T-helper 1 cell (primary cell): ENCODE data around the gene C4orf51.

Experiments
- DNase-seq, 5 donors: peaks; one replicate each; pipeline ENCODE4 v3.0.0-alpha.2; 2012 to 2020

Gene C4orf51

DNA sequence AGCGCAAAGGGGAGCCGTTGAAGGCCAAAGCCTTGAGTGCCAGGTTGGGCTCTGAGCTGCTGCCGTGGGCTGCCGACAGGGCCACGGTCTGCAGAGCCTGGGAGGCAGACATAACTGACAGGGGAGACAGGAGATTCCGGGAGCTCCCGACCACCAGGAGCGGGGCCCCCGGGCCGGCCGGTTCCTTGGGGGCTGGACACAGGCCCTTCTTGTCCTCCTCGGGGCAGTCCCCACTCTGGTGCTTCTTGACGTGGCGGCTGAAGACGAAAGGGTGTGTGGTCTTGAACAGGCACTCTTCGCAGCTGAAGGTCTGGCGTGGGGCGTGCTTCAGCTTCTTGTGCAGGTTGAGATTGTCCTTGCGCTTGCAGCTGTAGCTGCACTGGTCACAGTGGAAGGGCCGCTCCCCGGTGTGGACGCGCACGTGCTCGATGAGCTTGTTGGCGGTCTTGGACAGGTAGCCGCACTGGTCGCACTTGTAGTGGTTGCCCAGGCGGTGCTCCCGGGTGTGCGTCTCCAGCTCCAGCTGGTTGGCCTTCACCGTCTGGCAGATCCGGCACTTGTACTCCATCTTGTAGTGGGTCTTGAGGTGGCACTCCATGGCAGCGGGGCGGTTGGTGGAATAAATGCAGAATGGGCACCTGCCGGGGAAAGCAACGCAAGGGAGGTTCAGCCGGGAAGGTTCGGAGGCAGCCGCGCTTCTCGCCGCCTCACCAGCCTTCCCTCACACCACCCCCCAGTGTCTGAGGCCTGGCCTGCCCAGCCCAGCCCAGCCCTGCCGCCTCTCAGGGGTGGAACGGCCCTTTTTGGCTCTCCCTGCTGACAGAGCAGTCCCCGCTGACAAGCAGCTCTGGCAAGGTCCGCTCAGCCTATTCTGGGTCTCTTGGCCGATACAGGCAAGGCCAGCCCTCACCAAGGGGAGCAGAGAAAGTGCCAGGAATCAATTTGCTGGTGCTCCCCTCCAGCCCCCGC is 81.3 kb downstream of the C4orf51 start:
- no peak for DNase-seq

DNA sequence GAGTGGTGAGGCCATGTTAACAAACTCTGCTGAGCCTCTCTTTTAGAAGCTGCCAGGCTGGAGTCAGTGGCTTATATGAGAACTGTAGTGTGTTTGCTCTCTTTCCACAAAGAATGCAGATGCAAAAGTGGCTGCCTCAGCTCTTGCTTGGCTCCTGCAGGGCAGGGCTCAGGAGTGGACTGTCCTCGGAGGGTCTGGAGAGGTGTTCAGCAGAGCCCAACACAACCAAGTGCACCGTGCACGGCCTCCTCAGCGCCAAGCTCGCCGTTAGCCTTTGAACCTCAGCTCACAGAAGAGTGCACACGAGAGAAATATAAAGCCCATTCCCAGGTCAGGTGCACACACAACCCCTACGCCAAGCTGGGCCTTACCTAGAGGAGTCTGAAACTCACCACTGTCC is 82.8 kb downstream of the C4orf51 start:
- no peak for DNase-seq

DNA sequence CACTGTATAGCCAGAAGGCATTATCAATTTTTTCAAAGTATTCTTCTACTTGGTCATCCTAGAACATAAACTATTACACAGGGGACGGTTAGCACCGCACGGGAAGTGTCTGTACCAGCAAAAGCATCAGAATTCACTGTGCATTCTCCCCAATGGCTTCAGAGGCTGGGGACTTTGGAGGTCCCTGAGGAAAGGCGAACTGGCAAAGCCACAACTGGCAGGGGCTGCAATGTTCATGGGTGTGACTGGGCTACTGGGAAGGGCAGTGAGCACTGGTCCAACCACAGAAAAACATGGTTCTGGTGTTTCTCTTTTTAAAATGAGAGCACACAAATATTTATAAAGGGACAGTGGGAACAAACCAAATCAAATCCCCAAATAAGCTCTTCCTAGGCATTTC is 83.5 kb downstream of the C4orf51 start:
- no peak for DNase-seq

DNA sequence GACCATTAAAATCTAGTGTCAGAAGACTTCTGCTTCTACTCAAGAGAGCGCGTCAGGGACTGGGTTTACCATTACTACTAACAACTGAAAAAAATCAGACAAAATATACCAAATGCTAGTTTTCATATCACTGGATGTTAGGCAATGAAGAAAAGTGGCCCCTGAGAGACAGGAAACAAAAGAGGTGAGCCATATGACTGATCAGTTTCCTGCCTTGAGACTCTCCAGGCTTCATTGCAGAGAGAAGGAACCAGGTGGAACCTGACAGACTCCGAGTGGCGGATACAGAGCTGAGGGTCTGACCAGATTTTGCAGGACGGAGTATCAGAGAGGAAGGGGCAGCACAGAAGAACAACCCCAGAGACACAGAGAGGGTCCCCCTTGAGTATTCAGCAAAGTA is 86.3 kb downstream of the C4orf51 start:
- peak in 1 of 5 donors; percentile 30 for DNase-seq

DNA sequence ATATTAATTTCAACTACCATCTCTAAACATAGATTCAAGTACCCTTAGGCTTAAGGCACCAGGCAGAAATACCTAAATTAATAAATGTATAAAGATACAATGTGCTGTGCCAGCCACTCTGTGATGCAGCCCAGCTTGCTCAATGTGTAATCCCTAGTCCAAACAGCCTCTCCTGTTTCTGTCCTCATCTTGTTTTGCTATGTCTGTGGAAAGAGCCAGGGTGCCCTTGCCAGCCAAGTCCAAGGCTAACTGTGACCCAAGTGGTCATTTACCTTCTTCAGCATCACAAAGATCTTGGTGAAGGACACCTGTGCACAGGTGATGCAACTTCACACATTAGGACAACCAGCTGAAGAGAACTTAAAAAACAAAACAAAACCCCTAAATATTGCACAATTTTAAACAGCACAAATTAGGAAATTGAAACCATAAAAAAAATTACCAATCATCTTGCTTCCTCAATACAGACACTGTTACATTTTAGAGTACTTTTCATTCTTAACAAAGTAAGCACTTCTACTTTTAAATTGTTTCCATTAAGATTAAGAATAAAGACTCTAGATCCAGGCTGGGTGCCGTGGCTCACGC is 89.6 kb downstream of the C4orf51 start:
- DNase-seq: no peak

DNA sequence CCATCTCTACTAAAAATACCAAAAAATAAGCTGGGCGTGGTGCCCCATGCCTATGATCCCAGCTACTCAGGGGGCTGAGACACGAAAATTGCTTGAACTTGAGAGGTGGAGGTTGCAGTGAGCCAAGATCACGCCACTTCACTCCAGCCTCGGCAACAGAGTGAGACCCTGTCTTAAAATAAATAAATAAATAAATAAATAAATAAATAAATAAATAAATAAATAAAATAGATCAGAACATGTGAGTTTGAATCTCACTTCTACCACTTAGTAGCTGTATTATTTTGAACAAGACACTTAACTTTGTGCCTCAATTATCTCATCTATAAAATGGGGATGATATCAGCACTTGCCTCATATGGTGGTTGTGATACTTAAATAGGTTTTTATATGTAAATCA is 90.2 kb downstream of the C4orf51 start:
- DNase-seq: no peak

DNA sequence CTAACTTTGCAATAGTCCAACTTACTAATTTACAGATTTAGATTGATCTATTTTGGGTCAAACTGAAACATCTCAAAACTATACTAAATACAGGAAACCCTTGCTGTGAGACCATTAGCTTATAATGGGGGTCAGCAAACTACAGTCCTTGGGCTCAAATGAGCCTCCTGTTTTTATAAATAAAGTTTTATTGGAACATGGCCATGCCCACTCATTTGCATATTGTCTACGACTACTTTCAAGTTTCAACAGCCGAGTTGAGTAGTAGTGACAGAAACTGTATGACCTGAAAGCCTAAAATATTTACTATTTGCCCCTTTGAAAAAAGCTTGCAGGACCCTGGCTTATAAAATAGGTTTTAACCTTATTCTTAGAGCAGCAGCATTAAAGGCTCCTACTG is 92.4 kb downstream of the C4orf51 start:
- no peak for DNase-seq

DNA sequence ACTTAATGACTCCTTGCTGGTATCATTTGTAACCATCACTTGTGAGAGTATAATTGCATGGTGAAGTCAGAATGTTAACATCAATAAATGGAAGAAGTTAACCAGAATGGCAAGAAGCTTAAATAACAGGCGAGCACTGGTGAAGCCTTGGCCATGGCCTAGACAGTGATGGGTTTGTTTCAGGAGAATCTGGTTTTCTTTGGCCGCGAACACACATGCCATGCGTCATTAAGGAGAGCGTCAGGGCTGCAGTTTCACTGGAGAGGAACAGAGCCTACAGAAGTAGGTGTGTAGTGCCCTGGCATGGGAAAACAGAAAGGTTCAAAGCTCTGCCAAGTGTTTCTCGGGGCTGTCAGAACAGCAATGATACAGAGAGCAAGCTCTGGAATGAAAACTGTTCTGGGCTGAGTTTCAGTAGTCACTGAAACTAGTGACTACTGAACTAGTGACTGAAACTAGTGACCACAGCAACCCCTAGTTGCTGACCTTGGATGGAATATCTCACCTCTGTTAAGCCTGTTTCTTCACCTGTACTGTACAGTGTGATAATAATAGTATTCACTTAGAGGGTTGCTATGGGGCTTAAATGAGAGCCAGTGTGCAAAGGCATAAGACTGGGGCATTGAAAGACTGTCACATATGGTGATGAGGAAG is 93.8 kb downstream of the C4orf51 start:
- DNase-seq: no peak

DNA sequence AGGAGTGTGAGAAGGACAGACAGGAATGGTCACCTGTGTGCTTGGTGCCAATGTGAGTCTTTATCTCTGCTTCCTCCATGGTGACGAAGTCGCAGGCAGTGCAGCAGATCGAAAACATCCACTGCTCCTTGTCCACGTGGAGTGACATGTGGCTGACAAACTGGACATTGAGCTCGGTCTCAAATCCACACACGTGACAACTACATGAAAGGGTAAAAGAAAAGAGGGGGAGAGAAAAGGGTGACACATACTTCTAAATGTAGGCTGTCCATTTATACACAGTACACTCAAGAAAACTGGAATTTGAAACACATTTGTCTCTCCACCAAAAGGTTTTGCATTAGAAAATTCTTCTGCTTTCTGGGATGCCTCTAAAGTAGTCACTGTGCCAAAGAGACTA is 94.5 kb downstream of the C4orf51 start:
- DNase-seq: no peak

DNA sequence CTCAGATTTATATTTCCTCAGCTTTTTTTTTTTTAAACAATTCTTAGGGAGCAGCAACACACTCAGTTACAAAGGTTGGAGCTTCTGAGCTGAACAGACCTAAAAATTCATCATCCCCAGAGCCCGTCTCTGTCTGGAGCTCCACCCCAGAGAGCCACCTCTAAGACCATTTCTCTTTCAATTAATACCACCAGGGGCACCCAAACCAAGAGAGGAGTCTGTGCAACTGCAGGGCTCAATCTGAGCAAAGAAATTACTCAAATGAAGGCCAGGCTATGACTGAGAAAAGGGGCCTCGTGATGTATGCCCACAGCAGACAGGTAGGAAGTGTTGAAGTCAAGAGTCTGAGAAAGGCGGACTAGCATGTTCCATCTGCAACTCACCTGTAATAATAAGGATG is 95.5 kb downstream of the C4orf51 start:
- no peak for DNase-seq

DNA sequence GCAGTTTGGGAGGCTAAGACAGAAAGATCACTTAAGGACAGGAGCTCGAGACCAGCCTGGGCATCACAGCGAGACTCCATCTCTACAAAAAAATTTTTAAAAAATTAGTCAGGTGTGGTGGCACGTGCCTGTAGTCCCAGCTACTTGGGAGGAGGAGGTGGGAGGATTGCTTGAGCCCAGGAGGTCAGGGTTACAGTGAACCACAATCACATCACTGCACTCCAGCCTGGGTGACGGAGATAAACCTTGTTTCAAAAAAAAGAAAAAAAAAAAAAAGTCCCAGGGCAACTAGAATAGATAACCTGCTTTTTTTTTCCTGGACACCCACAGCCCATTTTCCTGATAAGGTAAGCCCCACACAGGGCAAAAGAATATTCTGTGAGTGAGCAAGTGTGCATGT is 96.3 kb downstream of the C4orf51 start:
- no peak for DNase-seq

DNA sequence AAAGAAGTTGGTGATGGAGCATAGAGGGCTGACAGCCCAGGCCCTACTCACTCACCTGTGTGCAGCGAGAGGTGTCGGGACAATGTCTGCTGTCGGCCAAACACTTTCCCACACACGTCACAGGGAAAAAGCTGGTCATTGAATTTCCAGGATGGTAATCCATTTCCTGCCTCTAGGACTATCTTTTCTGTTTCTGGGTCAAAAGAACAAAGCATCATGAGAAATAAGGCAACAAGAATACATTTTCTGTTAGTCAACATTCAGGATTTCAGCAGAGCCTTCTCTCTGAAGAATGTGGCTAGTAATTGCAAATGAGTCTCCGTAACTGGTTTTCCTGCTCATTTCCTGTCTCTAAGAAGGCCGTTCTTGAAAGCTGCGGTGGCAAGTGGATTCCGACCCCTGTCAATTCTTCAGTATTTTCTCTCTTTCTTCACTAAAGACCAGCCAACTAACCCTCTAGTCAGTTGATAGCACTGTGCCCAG is 99.4 kb downstream of the C4orf51 start:
- DNase-seq: no peak

DNA sequence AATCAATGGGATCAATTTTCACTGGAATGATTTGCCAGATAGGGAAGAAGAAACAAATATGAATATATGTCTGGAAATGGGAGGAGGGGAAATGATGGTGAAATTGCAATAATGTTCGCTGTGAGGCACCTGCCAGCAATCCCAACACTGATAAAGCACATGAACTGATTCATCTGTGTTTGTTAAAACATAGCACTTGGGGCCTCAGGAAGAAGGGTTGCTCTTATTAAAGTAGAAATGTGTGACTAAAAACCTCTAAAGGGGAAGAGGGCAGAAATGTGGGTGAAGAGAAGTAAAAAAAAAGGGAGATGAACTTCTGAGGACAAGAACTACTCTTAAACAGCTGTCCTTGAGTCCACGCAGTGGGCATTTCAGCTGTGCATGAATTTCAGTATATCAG is 101.4 kb downstream of the C4orf51 start:
- no peak for DNase-seq
